ENCODE results near the gene WIZ. TPM values are rescaled to one million over a fixed set of nuclear protein-coding genes. Genes with fewer than 3 reads are reported as not detected.

The WIZ gene
- total and polyA plus RNA-seq, 9 of the 15 experiments (the other 6 are each of a cell fraction or from before 2014, with no cell fraction given): 0.06 to 37.5 (median 4.8) TPM

DNA sequence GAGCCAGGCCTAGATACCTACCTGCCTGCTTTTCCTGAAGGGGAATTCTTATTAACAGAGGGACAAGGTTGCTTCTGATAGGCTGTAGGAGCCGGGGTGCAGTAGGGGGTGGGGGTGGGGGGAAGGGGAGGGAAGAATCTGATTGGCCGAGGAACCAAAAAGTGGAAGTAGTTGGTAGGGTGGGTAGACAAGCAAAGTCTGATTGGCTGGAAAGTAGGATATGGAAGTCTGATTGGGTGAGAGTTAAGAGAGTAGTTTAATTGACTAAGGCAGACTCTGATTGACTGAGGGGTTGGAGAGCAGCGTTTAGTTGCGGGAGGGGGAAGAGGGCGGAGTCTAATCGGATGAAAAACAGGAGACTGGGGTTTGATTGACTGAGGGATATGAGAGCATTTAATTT lies 49.2 kb upstream of the WIZ start:
- 2% methylated on average over 6 of the region's 6 CpGs for WGBS (ENCODE audit: insufficient coverage, low coverage, missing lambda C conversion rate)
- FAIRE-seq: no peak
- H3K36me3 ChIP-seq (ENCODE audit: control insufficient read depth, insufficient read depth, low read length): no peaks in the 10 kb centered on the region
- CTCF ChIA-PET (ENCODE audit: low intra/inter-chr PET ratio): no interaction called here
- in situ Hi-C loops (cut with MboI) (no loop called here), intact Hi-C loops (cut with micrococcal nuclease) (no loop called here)
- no TSS peak for BruUV-seq (replicated peaks)
- TF ChIP-seq PKNOX1 (IDR thresholded peaks at IDR 0.05): peak; percentile 72
- TF ChIP-seq FIP1L1 (IDR thresholded peaks at IDR 0.05; ENCODE audit: low read depth, low read length, poor library complexity, severe bottlenecking): no peak
- TF ChIP-seq, protein P1, sequence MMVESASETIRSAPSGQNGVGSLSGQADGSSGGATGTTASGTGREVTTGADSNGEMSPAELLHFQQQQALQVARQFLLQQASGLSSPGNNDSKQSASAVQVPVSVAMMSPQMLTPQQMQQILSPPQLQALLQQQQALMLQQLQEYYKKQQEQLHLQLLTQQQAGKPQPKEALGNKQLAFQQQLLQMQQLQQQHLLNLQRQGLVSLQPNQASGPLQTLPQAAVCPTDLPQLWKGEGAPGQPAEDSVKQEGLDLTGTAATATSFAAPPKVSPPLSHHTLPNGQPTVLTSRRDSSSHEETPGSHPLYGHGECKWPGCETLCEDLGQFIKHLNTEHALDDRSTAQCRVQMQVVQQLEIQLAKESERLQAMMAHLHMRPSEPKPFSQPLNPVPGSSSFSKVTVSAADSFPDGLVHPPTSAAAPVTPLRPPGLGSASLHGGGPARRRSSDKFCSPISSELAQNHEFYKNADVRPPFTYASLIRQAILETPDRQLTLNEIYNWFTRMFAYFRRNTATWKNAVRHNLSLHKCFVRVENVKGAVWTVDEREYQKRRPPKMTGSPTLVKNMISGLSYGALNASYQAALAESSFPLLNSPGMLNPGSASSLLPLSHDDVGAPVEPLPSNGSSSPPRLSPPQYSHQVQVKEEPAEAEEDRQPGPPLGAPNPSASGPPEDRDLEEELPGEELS (CRISPR knock-in tag; IDR thresholded peaks at IDR 0.05; ENCODE audit: borderline replicate concordance): no peak
- no peak overlapping the region for H3K4me3 ChIP-seq
- no peaks in the 10 kb centered on the region for H3K79me2 ChIP-seq (ENCODE audit: control insufficient read depth, insufficient read depth, low read length)
- peak in 3 of 4 experiments; percentile 26 to 55 (median 28) for DNase-seq (ENCODE audit: extremely low read depth in 1 of 4, low spot score in 3 of 4)
- POLR2A ChIA-PET: no interaction called here
- no peak overlapping the region for H2AFZ ChIP-seq (ENCODE audit: low read depth, low read length)
- H3K27ac ChIP-seq (ENCODE audit: extremely low read depth, low read depth, low read length): no peak overlapping the region
- H3K4me1 ChIP-seq (replicated peaks in 1 of 2; ENCODE audit: control insufficient read depth in 2 of 2, insufficient read depth in 2 of 2, low read length in 2 of 2): no peaks in the 10 kb centered on the region
- H3K9me3 ChIP-seq (replicated peaks; ENCODE audit: control insufficient read depth, insufficient read depth, low read depth, low read length): no peaks in the 10 kb centered on the region
- H3K4me2 ChIP-seq (ENCODE audit: insufficient read depth, low read length): no peak overlapping the region
- no peak overlapping the region for H3K9ac ChIP-seq (ENCODE audit: insufficient read depth in 1 of 2, low read depth in 2 of 2, low read length in 2 of 2)
- no peaks in the 10 kb centered on the region for H4K20me1 ChIP-seq (replicated peaks; ENCODE audit: control insufficient read depth, insufficient read depth, low read length)
- peaks cover 2 to 15% of the 10 kb centered on the region in 2 experiments; a peak in 4 of 5 replicates for H3K27me3 ChIP-seq (ENCODE audit: control insufficient read depth in 2 of 2, insufficient read depth in 2 of 2, low read length in 2 of 2)
- ATAC-seq: peak; percentile 43
- H3K9me1 ChIP-seq (ENCODE audit: control insufficient read depth, insufficient read depth, low read length): no peaks in the 10 kb centered on the region

Measured in K562 (cell line).